ENCODE data around the gene CAPN11. TPM values are rescaled to one million over a fixed set of nuclear protein-coding genes. Genes with fewer than 3 reads are reported as not detected.

CAPN11 gene
- total and polyA plus RNA-seq, 2 donors from 2014 or later: 0.39 to 2.3 TPM

GRCh38 chr6:44149369-44150012, 9.1 kb upstream of the CAPN11 start:
- H3K4me3 ChIP-seq (ENCODE audit: low read length in 3 of 3): no peak overlapping the region
- no peaks in the 10 kb centered on the region for H3K9me3 ChIP-seq (ENCODE audit: control insufficient read depth in 2 of 3, insufficient read depth in 1 of 3, low read length in 3 of 3)
- no peak overlapping the region for H3K27ac ChIP-seq (ENCODE audit: low read depth in 2 of 2, low read length in 2 of 2)
- intact Hi-C loops (cut with DNase I): loop anchor here (5.0 kb wide), 1 partner anchor 47 kb away; no protein-coding TSS in a partner anchor
- H3K9ac ChIP-seq (ENCODE audit: low read length in 3 of 3): no peak overlapping the region
- no peaks in the 10 kb centered on the region for H3K27me3 ChIP-seq (ENCODE audit: control insufficient read depth, insufficient read depth, low read length)
- no peaks in the 10 kb centered on the region for H3K4me1 ChIP-seq (ENCODE audit: control insufficient read depth in 2 of 3, insufficient read depth in 2 of 3, low read depth in 1 of 3, low read length in 3 of 3)
- DNase-seq (no peak), FAIRE-seq (no peak)
- H3K36me3 ChIP-seq (ENCODE audit: control insufficient read depth in 2 of 3, insufficient read depth in 3 of 3, low read length in 3 of 3): peaks cover 2 to 21% (median 15%) of the 10 kb centered on the region in 3 donors
- no peak for TF ChIP-seq CTCF (IDR thresholded peaks at IDR 0.05; ENCODE audit: borderline replicate concordance, extremely low read depth, insufficient read depth)

DNA sequence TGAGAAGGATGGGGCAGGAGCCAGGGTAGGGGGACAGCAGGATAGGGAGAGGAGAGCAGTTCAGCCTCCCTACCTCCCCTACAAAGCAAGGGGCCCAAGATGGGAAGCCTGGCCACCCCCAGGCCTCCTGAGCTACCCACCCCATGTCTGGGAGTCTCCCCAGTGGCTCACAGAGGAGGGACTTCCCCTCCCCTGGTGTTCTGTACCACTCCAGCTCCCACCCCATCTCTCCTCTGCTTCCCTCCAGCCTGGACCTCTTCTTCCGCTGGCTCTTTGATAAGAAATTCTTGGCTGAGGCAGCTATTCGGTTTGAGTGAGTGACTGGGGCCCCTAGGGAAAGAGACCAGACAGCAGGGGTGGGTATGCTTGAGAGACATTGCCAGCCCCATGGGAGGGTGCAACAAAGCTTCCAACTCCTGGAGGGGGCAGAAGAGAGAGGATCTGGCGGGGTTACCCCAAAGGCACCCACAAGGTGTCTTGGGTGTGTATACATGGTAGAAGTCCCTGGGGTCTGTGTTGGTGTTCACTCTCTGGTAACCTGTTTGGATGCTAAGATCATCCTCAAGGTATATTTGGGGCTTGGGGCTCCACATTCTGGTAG, 8.2 kb upstream of the CAPN11 start:
- Histone ChIP-seq H3K27ac (ENCODE audit: low read depth in 2 of 2, low read length in 2 of 2) (no peak overlapping the region), H3K27me3 (ENCODE audit: control insufficient read depth, insufficient read depth, low read length) (no peaks in the 10 kb centered on the region), H3K4me1 (ENCODE audit: control insufficient read depth in 2 of 3, insufficient read depth in 2 of 3, low read depth in 1 of 3, low read length in 3 of 3) (no peaks in the 10 kb centered on the region), H3K4me3 (ENCODE audit: low read length in 3 of 3) (no peak overlapping the region), H3K36me3 (ENCODE audit: control insufficient read depth in 2 of 3, insufficient read depth in 3 of 3, low read length in 3 of 3) (peaks cover 2 to 20% (median 15%) of the 10 kb centered on the region in 3 donors), H3K9me3 (ENCODE audit: control insufficient read depth in 2 of 3, insufficient read depth in 1 of 3, low read length in 3 of 3) (no peaks in the 10 kb centered on the region), H3K9ac (ENCODE audit: low read length in 3 of 3) (no peak overlapping the region)
- no peak for TF ChIP-seq CTCF (IDR thresholded peaks at IDR 0.05; ENCODE audit: borderline replicate concordance, extremely low read depth, insufficient read depth)
- no peak for DNase-seq
- intact Hi-C loops (cut with DNase I): loop anchor here (5.0 kb wide), 1 partner anchor 48 kb away; no protein-coding TSS in a partner anchor
- FAIRE-seq: no peak

DNA sequence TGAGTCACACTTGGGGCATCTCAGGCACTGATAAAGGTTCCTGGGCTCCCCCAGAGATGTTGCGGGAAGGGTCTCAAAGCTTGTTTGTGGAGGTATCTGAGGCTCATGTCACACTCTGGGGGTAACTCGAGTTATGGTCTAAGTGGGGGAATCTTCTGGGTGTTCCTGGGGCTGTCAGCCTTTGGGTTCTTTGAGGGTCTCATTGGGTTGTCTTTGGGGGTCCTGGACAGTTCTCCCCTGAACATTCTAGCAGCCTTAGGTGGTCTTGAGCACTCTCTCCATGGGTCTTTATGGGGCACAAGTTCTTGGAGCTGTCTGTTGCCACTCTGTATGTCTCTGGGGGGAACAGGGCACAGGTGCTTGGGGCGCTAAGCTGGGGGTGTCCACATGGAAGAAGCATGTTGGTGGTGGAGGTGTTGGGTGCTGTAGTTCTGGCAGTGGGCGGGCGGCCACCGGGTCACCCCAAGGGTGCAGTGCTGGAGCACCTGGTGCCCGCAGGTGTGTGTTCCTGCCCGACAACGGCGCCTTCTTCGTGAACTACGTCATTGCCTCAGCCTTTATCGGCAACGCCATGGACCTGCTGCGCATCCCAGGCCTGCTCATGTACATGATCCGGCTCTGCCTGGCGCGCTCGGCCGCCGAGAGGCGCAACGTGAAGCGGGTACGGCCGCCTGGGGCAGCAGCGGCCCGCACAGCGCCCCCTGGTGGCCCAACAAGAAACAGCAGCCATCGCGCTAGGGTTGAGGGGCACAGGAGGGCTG, 7.1 kb upstream of the CAPN11 start:
- Histone ChIP-seq H3K9ac (ENCODE audit: low read length in 3 of 3) (no peak overlapping the region), H3K4me3 (ENCODE audit: low read length in 3 of 3) (no peak overlapping the region), H3K27ac (ENCODE audit: low read depth in 2 of 2, low read length in 2 of 2) (no peak overlapping the region), H3K27me3 (ENCODE audit: control insufficient read depth, insufficient read depth, low read length) (no peaks in the 10 kb centered on the region), H3K4me1 (ENCODE audit: control insufficient read depth in 2 of 3, insufficient read depth in 2 of 3, low read depth in 1 of 3, low read length in 3 of 3) (no peaks in the 10 kb centered on the region), H3K36me3 (ENCODE audit: control insufficient read depth in 2 of 3, insufficient read depth in 3 of 3, low read length in 3 of 3) (peaks cover 2 to 20% (median 11%) of the 10 kb centered on the region in 3 donors), H3K9me3 (ENCODE audit: control insufficient read depth in 2 of 3, insufficient read depth in 1 of 3, low read length in 3 of 3) (no peaks in the 10 kb centered on the region)
- FAIRE-seq (no peak), DNase-seq (peak; percentile 68 to 89 (median 83))
- TF ChIP-seq CTCF (IDR thresholded peaks at IDR 0.05; ENCODE audit: borderline replicate concordance, extremely low read depth, insufficient read depth): peak; percentile 99
- intact Hi-C loops (cut with DNase I): loop anchor here (5.0 kb wide), 1 partner anchor 49 kb away; no protein-coding TSS in a partner anchor
